WERI-Rb-1 (cell line): ENCODE results near the gene NPIPB9.

Source experiments
- DNase-seq: peaks from one replicate; pipeline ENCODE4 v3.0.0-alpha.2; 2020
- H3K27ac ChIP-seq: fragments of 250-450 bp; sonication (Bioruptor Pico); 2 replicates; pipeline ENCODE4 v1.5.1; 2020; ENCODE audit warnings: mild to moderate bottlenecking, moderate library complexity
- H3K27me3 ChIP-seq: fragments of 250-450 bp; sonication (Bioruptor Pico); 2 replicates; pipeline ENCODE4 v1.5.1; 2021; ENCODE audit warnings: mild to moderate bottlenecking, low read depth, moderate library complexity; ENCODE audit not compliant: insufficient read depth, severe bottlenecking
- H3K36me3 ChIP-seq: fragments of 250-450 bp; sonication (Bioruptor Pico); 2 replicates; pipeline ENCODE4 v1.5.1; 2020; ENCODE audit warnings: mild to moderate bottlenecking, moderate library complexity
- H3K4me3 ChIP-seq: 2 replicates; pipeline ENCODE4 v1.5.1; 2011; ENCODE audit warnings: low read depth, mild to moderate bottlenecking, control low read depth, low read length
- H3K9me3 ChIP-seq: fragments of 250-450 bp; sonication (Bioruptor Pico); 2 replicates; pipeline ENCODE4 v1.5.1; 2021; ENCODE audit warnings: mild to moderate bottlenecking, moderate library complexity; ENCODE audit not compliant: severe bottlenecking
- CTCF ChIP-seq: IDR thresholded peaks from 2 replicates; pipeline ENCODE4 v1.5.1; 2011; ENCODE audit warnings: low read depth, mild to moderate bottlenecking, control low read depth, inconsistent platforms, low read length

NPIPB9 gene

GRCh38 chr16:28821874-28822519 lies 70.4 kb downstream of the NPIPB9 start:
- Histone ChIP-seq H3K36me3 (peaks cover 40% of the 10 kb centered on the region), H3K4me3 (peak overlapping the region; percentile 92), H3K27me3 (no peaks in the 10 kb centered on the region), H3K9me3 (no peaks in the 10 kb centered on the region), H3K27ac (peak overlapping the region; percentile 98)
- no peak for DNase-seq
- TF ChIP-seq CTCF: no peak
